Liver (tissue), 9 donors: Measurements from ENCODE around the gene ITCH. TPM values are rescaled to one million over a fixed set of nuclear protein-coding genes. Genes with fewer than 3 reads are reported as not detected.
A peak's percentile ranks its signal among the peaks of the same experiment; 100 is the strongest.
"Not testable (repeated sequence)": the region's sequence is repeated elsewhere in the genome, so short reads cannot be mapped to it uniquely, and the experiment has no call there.

ENCODE experiments used
- DNase-seq: peaks from one replicate; pipeline ENCODE4 v3.0.0-alpha.2; 2017; ENCODE audit warnings: low spot score
- H3K27ac ChIP-seq, 2 donors: one replicate each; pipeline ENCODE4 v1.7.0; 2013; ENCODE audit warnings: inconsistent platforms in 2 of 2, low read length in 2 of 2, control low read depth in 1 of 2, low read depth in 1 of 2, mild to moderate bottlenecking in 1 of 2
- H3K27me3 ChIP-seq, 4 donors: one replicate each; pipeline versions ENCODE4 v1.6.1 to v1.7.0; 2013; ENCODE audit warnings: low read length in 3 of 4, inconsistent platforms in 1 of 4, mild to moderate bottlenecking in 1 of 4, moderate library complexity in 1 of 4; ENCODE audit not compliant: control insufficient read depth in 4 of 4, insufficient read depth in 4 of 4
- H3K36me3 ChIP-seq, 4 donors: one replicate each; pipeline versions ENCODE4 v1.6.1 to v1.7.0; 2013; ENCODE audit warnings: low read length in 3 of 4, mild to moderate bottlenecking in 3 of 4, low read depth in 1 of 4, moderate library complexity in 1 of 4; ENCODE audit not compliant: control insufficient read depth in 4 of 4, insufficient read depth in 3 of 4
- H3K4me1 ChIP-seq, 4 donors: one replicate each; pipeline versions ENCODE4 v1.6.1 to v1.7.0; 2013; ENCODE audit warnings: low read length in 3 of 4, mild to moderate bottlenecking in 3 of 4, moderate library complexity in 1 of 4; ENCODE audit not compliant: control insufficient read depth in 4 of 4, insufficient read depth in 4 of 4
- H3K4me3 ChIP-seq, 3 donors: one replicate each; pipeline versions ENCODE4 v1.6.1 to v1.7.0; 2013; ENCODE audit warnings: low read length in 3 of 3, control low read depth in 1 of 3, low read depth in 1 of 3, mild to moderate bottlenecking in 1 of 3
- H3K9ac ChIP-seq, 2 donors: one replicate each; pipeline ENCODE4 v1.7.0; 2013; ENCODE audit warnings: low read length in 2 of 2, mild to moderate bottlenecking in 2 of 2, moderate library complexity in 2 of 2, control low read depth in 1 of 2, low read depth in 1 of 2
- H3K9me3 ChIP-seq, 4 donors: one replicate each; pipeline versions ENCODE4 v1.6.1 to v1.7.0; 2013; ENCODE audit warnings: low read length in 3 of 4; ENCODE audit not compliant: control insufficient read depth in 4 of 4
- FOXA1 ChIP-seq: IDR thresholded peaks from 2 replicates; pipeline ENCODE4 v1.6.1; 2016; ENCODE audit warnings: antibody characterized with exemption
- GABPA ChIP-seq, 2 donors: IDR thresholded peaks in 1 of 2; conservative IDR thresholded peaks in 1 of 2; 2 replicates each; pipeline ENCODE4 v1.6.1; 2016; ENCODE audit warnings: antibody characterized with exemption in 2 of 2, mild to moderate bottlenecking in 1 of 2, moderate library complexity in 1 of 2
- HNF4G ChIP-seq: IDR thresholded peaks from 2 replicates; pipeline ENCODE4 v1.6.1; 2016; ENCODE audit warnings: antibody characterized with exemption
- RAD21 ChIP-seq, 2 donors: IDR thresholded peaks; 2 replicates each; pipeline ENCODE4 v1.6.1; 2016; ENCODE audit warnings: antibody characterized with exemption in 2 of 2, mild to moderate bottlenecking in 2 of 2
- REST ChIP-seq: IDR thresholded peaks from 2 replicates; pipeline ENCODE4 v1.6.1; 2016; ENCODE audit warnings: antibody characterized with exemption, mild to moderate bottlenecking
- RXRA ChIP-seq, 2 donors: IDR thresholded peaks; 2 replicates each; pipeline ENCODE4 v1.6.1; 2017 to 2018; ENCODE audit warnings: antibody characterized with exemption in 2 of 2, mild to moderate bottlenecking in 1 of 2
- TAF1 ChIP-seq: conservative IDR thresholded peaks from 2 replicates; pipeline ENCODE4 v1.6.1; 2016; ENCODE audit warnings: antibody characterized with exemption, mild to moderate bottlenecking
- WGBS: extraction: QIAGEN DNeasy Blood & Tissue Kit; methylation state at CpG from one replicate; pipeline ENCODE4 v1.1.7; 2013; 5-methylcytosine and 5-hydroxymethylcytosine counted together
- polyA plus RNA-seq, 2 donors: library from polyadenylated mRNA; stranded (reverse) in 1 of 2; unstranded in 1 of 2; fragments of 200-250 nt in 1 of 2; fragments of >200 nt in 1 of 2; fragmentation: Nextera tagmentation in 1 of 2; extraction: Ambion mirVana in 1 of 2; gene quantifications; one replicate each; pipeline versions ENCODE4 v1.2.1 to v1.2.3, GENCODE V29; 2013 to 2015
- total RNA-seq, 2 donors: library from RNA; depleted of rRNA; stranded (reverse); fragments of >200 nt; gene quantifications; one replicate each; pipeline ENCODE4 v1.2.3, GENCODE V29; 2014
- TF ChIP-seq, protein P1 (sequence below): IDR thresholded peaks from 2 replicates; pipeline ENCODE4 v1.6.1; 2016; ENCODE audit warnings: antibody characterized with exemption
- TF ChIP-seq, protein P2 (sequence below): IDR thresholded peaks from 2 replicates; pipeline ENCODE4 v1.6.1; 2016; ENCODE audit warnings: antibody characterized with exemption
- donor health status: healthy.
- donor health status: healthy.
- donor health status: healthy.
- donor health status: healthy.
- donor health status: healthy.

Gene ITCH
- total and polyA plus RNA-seq, 4 donors = 14.3 to 85.3 (median 25.8) TPM

- H3K36me3 ChIP-seq = peaks cover 3 to 36% (median 16%) of the 10 kb centered on the region in 4 donors
- H3K4me1 ChIP-seq = peaks cover 11 to 54% (median 42%) of the 10 kb centered on the region in 4 donors
- 95% methylated on average over 6 of the region's 6 CpGs for WGBS
Measured at GRCh38 chr20:34410336-34410735, 47.3 kb downstream of the ITCH start.

DNA sequence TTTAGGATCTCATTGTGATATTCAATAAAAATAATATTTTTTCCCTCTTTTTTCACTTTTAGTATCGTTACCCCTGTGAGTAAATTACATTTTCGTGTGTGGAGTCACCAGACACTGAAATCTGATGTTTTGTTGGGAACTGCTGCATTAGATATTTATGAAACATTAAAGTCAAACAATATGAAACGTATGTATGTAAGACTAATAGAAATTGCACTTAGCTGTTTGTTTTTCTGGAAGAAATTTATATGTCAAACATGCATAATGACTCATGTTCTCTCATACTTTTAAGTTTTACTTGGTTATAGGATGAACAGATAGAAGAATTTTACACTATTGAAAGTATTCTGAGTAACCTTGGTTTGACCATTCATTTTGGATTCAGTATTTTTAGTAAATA lies 49.4 kb downstream of the ITCH start:
- Histone ChIP-seq H3K36me3 (peaks cover 6 to 39% (median 22%) of the 10 kb centered on the region in 4 donors), H3K27me3 (no peaks in the 10 kb centered on the region), H3K9ac (no peak overlapping the region), H3K9me3 (no peaks in the 10 kb centered on the region), H3K4me3 (no peak overlapping the region), H3K4me1 (peaks cover 3 to 37% (median 25%) of the 10 kb centered on the region in 4 donors), H3K27ac (peak overlapping the region in 1 of 2 donors; percentile 31)
- no peak for DNase-seq
- WGBS = 79% methylated on average over 3 of the region's 3 CpGs
- TF ChIP-seq FOXA1 = no peak
- TF ChIP-seq, protein P1, sequence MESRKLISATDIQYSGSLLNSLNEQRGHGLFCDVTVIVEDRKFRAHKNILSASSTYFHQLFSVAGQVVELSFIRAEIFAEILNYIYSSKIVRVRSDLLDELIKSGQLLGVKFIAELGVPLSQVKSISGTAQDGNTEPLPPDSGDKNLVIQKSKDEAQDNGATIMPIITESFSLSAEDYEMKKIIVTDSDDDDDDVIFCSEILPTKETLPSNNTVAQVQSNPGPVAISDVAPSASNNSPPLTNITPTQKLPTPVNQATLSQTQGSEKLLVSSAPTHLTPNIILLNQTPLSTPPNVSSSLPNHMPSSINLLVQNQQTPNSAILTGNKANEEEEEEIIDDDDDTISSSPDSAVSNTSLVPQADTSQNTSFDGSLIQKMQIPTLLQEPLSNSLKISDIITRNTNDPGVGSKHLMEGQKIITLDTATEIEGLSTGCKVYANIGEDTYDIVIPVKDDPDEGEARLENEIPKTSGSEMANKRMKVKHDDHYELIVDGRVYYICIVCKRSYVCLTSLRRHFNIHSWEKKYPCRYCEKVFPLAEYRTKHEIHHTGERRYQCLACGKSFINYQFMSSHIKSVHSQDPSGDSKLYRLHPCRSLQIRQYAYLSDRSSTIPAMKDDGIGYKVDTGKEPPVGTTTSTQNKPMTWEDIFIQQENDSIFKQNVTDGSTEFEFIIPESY = no peak

More at GRCh38 chr20:34410336-34410735, 47.3 kb downstream of the ITCH start:
- TF ChIP-seq RAD21 (IDR thresholded peaks at IDR 0.05) (no peak), HNF4G (no peak), REST (no peak), GABPA (IDR thresholded peaks at IDR 0.05 in 1 of 2, conservative IDR thresholded peaks at IDR 0.05 in 1 of 2) (no peak), TAF1 (no peak), RXRA (IDR thresholded peaks at IDR 0.05) (no peak)
- TF ChIP-seq, protein P2, sequence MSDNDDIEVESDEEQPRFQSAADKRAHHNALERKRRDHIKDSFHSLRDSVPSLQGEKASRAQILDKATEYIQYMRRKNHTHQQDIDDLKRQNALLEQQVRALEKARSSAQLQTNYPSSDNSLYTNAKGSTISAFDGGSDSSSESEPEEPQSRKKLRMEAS = no peak
- Histone ChIP-seq H3K27me3 (no peaks in the 10 kb centered on the region), H3K9me3 (no peaks in the 10 kb centered on the region), H3K9ac (no peak overlapping the region), H3K27ac (no peak overlapping the region), H3K4me3 (no peak overlapping the region)
- DNase-seq = no peak

- not testable (repeated sequence) for H3K9me3 ChIP-seq, H3K4me3 ChIP-seq, H3K27me3 ChIP-seq, DNase-seq, H3K27ac ChIP-seq, H3K9ac ChIP-seq
- peaks cover 9 to 48% (median 27%) of the 10 kb centered on the region in 4 donors for H3K36me3 ChIP-seq
- WGBS = 95% methylated on average over 10 of the region's 10 CpGs
- H3K4me1 ChIP-seq = peaks cover 4 to 22% (median 19%) of the 10 kb centered on the region in 4 donors
Measured at GRCh38 chr20:34414525-34414924, 51.5 kb downstream of the ITCH start.
